HepG2 (cell line): ENCODE data around the gene TULP3. TPM values are rescaled to one million over a fixed set of nuclear protein-coding genes. Genes with fewer than 3 reads are reported as not detected.

Source experiments
- GTF2F1 ChIP-seq: fragments of 150-350 bp; IDR thresholded peaks from 2 replicates; pipeline ENCODE4 v1.6.1; 2014; ENCODE audit warnings: low read length
- HOXA5 ChIP-seq: sonication (generic); formaldehyde crosslinking; IDR thresholded peaks from 2 replicates; pipeline ENCODE4 v1.4.0; 2020; ENCODE audit warnings: missing genetic modification reagents
- MED1 ChIP-seq: sonication (generic); formaldehyde crosslinking; IDR thresholded peaks from 2 replicates; pipeline ENCODE4 v1.4.0; 2020; ENCODE audit warnings: missing genetic modification reagents
- PCBP1 ChIP-seq: fragments of 200-400 bp; formaldehyde crosslinking; IDR thresholded peaks from 2 replicates; pipeline ENCODE4 v1.6.1; 2017; ENCODE audit warnings: mild to moderate bottlenecking, low read depth, low read length, borderline replicate concordance
- RCOR2 ChIP-seq: IDR thresholded peaks from 2 replicates; pipeline ENCODE4 v1.6.1; 2016; ENCODE audit warnings: missing biosample characterization, missing genetic modification reagents
- SCMH1 ChIP-seq: sonication (generic); formaldehyde crosslinking; IDR thresholded peaks from 2 replicates; pipeline ENCODE4 v1.9.0; 2021; ENCODE audit warnings: missing genetic modification reagents, mild to moderate bottlenecking, borderline replicate concordance
- SRSF1 ChIP-seq: fragments of 200-400 bp; formaldehyde crosslinking; optimal IDR thresholded peaks from 2 replicates; pipeline ENCODE3; 2017; ENCODE audit warnings: mild to moderate bottlenecking, low read depth, low read length, moderate library complexity
- ZNF333 ChIP-seq: sonication (generic); formaldehyde crosslinking; IDR thresholded peaks from 2 replicates; pipeline ENCODE4 v1.4.0; 2020; ENCODE audit warnings: mild to moderate bottlenecking, missing genetic modification reagents, borderline replicate concordance
- ZNF552 ChIP-seq: sonication (generic); formaldehyde crosslinking; IDR thresholded peaks from 2 replicates; pipeline ENCODE4 v1.9.0; 2022; ENCODE audit warnings: missing genetic modification reagents, mild to moderate bottlenecking, borderline replicate concordance
- ZNF558 ChIP-seq: sonication (generic); formaldehyde crosslinking; IDR thresholded peaks from 2 replicates; pipeline ENCODE4 v1.9.0; 2022; ENCODE audit warnings: mild to moderate bottlenecking, missing genetic modification reagents, borderline replicate concordance
- ZNF761 ChIP-seq: sonication (generic); formaldehyde crosslinking; conservative IDR thresholded peaks from 2 replicates; pipeline ENCODE4 v1.4.0; 2020; ENCODE audit warnings: mild to moderate bottlenecking, missing genetic modification reagents
- ZNF772 ChIP-seq: sonication (generic); formaldehyde crosslinking; IDR thresholded peaks from 2 replicates; pipeline ENCODE4 v1.5.0; 2020; ENCODE audit warnings: mild to moderate bottlenecking, missing genetic modification reagents
- polyA plus RNA-seq, 8 experiments: library from polyadenylated mRNA; depleted of rRNA in 3 of 8; stranded (reverse) in 7 of 8; unstranded in 1 of 8; fragments of >200 nt; fragmentation: Illumina TruSeq in 4 of 8; extraction: Trizol in 4 of 8; gene quantifications; 2 replicates each; pipeline versions ENCODE4 v1.2.1 to v1.2.3, GENCODE V29; 2011 to 2016; ENCODE audit warnings: low read depth in 4 of 8, missing spikeins in 1 of 8, mixed read lengths in 1 of 8; ENCODE audit not compliant: insufficient read depth in 1 of 8
- total RNA-seq, 5 experiments: library from RNA; depleted of rRNA; stranded (reverse); fragments of >200 nt; fragmentation: Illumina TruSeq; extraction: Trizol; gene quantifications; 2 replicates each; pipeline ENCODE4 v1.2.3, GENCODE V29; 2016; ENCODE audit warnings: low read depth in 1 of 5
- TF ChIP-seq, protein P1 (sequence below): sonication (generic); formaldehyde crosslinking; IDR thresholded peaks from 2 replicates; pipeline ENCODE4 v1.4.0; 2020; ENCODE audit warnings: low read depth, mild to moderate bottlenecking, missing genetic modification reagents
- TF ChIP-seq, protein P2 (sequence below): sonication (generic); formaldehyde crosslinking; IDR thresholded peaks from 2 replicates; pipeline ENCODE4 v1.4.0; 2020; ENCODE audit warnings: mild to moderate bottlenecking, low read depth, missing genetic modification reagents
- TF ChIP-seq, protein P3 (sequence below): sonication (generic); formaldehyde crosslinking; IDR thresholded peaks from 2 replicates; pipeline ENCODE4 v1.4.0; 2020; ENCODE audit warnings: mild to moderate bottlenecking, missing genetic modification reagents
- TF ChIP-seq, protein P4 (sequence below): sonication (generic); formaldehyde crosslinking; IDR thresholded peaks from 2 replicates; pipeline ENCODE4 v1.4.0; 2020; ENCODE audit warnings: missing genetic modification reagents, borderline replicate concordance
- TF ChIP-seq, protein P5 (sequence below): sonication (generic); formaldehyde crosslinking; IDR thresholded peaks from 2 replicates; pipeline ENCODE4 v1.5.1; 2020; ENCODE audit warnings: missing genetic modification reagents, mild to moderate bottlenecking, borderline replicate concordance

TULP3 gene
- total and polyA plus RNA-seq, 2 of the 13 experiments (the other 11 are each of a cell fraction or from before 2014, with no cell fraction given): 11.2 to 13.2 TPM

DNA sequence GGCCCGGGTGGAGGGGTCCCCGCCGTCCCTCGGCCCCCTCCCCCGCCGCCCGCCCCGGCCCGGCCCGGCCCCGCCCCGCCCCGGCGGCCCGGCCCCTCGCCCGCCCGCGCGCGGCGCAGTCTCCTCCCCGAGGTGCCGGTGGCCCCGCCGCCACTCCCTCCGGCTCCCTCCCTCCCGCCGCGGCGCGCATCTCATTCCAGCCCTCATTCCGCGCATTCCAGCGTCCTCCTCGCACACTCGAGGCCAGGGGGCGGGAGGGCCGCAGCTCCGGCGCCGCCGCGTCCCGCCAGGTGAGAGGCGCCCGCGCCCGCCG, 68.5 kb downstream of the TULP3 start, which contains the start of gene TEAD4 (continued):
- TF ChIP-seq ZNF333 (CRISPR knock-in tag): no peak
- 0 out of 2 replicates have a peak, but pooled peaks have one; percentile 29 for TF ChIP-seq RCOR2
- no peak for TF ChIP-seq SRSF1
- TF ChIP-seq GTF2F1: no peak
- TF ChIP-seq ZNF761: no peak
- TF ChIP-seq, protein P1, sequence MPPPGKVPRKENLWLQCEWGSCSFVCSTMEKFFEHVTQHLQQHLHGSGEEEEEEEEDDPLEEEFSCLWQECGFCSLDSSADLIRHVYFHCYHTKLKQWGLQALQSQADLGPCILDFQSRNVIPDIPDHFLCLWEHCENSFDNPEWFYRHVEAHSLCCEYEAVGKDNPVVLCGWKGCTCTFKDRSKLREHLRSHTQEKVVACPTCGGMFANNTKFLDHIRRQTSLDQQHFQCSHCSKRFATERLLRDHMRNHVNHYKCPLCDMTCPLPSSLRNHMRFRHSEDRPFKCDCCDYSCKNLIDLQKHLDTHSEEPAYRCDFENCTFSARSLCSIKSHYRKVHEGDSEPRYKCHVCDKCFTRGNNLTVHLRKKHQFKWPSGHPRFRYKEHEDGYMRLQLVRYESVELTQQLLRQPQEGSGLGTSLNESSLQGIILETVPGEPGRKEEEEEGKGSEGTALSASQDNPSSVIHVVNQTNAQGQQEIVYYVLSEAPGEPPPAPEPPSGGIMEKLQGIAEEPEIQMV (CRISPR knock-in tag): no peak; the same call in 1 of the 2 replicates
- TF ChIP-seq, protein P2, sequence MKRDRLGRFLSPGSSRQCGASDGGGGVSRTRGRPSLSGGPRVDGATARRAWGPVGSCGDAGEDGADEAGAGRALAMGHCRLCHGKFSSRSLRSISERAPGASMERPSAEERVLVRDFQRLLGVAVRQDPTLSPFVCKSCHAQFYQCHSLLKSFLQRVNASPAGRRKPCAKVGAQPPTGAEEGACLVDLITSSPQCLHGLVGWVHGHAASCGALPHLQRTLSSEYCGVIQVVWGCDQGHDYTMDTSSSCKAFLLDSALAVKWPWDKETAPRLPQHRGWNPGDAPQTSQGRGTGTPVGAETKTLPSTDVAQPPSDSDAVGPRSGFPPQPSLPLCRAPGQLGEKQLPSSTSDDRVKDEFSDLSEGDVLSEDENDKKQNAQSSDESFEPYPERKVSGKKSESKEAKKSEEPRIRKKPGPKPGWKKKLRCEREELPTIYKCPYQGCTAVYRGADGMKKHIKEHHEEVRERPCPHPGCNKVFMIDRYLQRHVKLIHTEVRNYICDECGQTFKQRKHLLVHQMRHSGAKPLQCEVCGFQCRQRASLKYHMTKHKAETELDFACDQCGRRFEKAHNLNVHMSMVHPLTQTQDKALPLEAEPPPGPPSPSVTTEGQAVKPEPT (CRISPR knock-in tag): no peak
- no peak; the same call in 1 of the 2 replicates for TF ChIP-seq ZNF558
- TF ChIP-seq, protein P3, sequence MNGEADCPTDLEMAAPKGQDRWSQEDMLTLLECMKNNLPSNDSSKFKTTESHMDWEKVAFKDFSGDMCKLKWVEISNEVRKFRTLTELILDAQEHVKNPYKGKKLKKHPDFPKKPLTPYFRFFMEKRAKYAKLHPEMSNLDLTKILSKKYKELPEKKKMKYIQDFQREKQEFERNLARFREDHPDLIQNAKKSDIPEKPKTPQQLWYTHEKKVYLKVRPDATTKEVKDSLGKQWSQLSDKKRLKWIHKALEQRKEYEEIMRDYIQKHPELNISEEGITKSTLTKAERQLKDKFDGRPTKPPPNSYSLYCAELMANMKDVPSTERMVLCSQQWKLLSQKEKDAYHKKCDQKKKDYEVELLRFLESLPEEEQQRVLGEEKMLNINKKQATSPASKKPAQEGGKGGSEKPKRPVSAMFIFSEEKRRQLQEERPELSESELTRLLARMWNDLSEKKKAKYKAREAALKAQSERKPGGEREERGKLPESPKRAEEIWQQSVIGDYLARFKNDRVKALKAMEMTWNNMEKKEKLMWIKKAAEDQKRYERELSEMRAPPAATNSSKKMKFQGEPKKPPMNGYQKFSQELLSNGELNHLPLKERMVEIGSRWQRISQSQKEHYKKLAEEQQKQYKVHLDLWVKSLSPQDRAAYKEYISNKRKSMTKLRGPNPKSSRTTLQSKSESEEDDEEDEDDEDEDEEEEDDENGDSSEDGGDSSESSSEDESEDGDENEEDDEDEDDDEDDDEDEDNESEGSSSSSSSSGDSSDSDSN (CRISPR knock-in tag): no peak
- TF ChIP-seq, protein P4, sequence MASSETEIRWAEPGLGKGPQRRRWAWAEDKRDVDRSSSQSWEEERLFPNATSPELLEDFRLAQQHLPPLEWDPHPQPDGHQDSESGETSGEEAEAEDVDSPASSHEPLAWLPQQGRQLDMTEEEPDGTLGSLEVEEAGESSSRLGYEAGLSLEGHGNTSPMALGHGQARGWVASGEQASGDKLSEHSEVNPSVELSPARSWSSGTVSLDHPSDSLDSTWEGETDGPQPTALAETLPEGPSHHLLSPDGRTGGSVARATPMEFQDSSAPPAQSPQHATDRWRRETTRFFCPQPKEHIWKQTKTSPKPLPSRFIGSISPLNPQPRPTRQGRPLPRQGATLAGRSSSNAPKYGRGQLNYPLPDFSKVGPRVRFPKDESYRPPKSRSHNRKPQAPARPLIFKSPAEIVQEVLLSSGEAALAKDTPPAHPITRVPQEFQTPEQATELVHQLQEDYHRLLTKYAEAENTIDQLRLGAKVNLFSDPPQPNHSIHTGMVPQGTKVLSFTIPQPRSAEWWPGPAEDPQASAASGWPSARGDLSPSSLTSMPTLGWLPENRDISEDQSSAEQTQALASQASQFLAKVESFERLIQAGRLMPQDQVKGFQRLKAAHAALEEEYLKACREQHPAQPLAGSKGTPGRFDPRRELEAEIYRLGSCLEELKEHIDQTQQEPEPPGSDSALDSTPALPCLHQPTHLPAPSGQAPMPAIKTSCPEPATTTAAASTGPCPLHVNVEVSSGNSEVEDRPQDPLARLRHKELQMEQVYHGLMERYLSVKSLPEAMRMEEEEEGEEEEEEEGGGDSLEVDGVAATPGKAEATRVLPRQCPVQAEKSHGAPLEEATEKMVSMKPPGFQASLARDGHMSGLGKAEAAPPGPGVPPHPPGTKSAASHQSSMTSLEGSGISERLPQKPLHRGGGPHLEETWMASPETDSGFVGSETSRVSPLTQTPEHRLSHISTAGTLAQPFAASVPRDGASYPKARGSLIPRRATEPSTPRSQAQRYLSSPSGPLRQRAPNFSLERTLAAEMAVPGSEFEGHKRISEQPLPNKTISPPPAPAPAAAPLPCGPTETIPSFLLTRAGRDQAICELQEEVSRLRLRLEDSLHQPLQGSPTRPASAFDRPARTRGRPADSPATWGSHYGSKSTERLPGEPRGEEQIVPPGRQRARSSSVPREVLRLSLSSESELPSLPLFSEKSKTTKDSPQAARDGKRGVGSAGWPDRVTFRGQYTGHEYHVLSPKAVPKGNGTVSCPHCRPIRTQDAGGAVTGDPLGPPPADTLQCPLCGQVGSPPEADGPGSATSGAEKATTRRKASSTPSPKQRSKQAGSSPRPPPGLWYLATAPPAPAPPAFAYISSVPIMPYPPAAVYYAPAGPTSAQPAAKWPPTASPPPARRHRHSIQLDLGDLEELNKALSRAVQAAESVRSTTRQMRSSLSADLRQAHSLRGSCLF (CRISPR knock-in tag): no peak
- TF ChIP-seq PCBP1: no peak
- TF ChIP-seq ZNF772 (CRISPR knock-in tag): no peak
- TF ChIP-seq ZNF552: no peak
- TF ChIP-seq, protein P5, sequence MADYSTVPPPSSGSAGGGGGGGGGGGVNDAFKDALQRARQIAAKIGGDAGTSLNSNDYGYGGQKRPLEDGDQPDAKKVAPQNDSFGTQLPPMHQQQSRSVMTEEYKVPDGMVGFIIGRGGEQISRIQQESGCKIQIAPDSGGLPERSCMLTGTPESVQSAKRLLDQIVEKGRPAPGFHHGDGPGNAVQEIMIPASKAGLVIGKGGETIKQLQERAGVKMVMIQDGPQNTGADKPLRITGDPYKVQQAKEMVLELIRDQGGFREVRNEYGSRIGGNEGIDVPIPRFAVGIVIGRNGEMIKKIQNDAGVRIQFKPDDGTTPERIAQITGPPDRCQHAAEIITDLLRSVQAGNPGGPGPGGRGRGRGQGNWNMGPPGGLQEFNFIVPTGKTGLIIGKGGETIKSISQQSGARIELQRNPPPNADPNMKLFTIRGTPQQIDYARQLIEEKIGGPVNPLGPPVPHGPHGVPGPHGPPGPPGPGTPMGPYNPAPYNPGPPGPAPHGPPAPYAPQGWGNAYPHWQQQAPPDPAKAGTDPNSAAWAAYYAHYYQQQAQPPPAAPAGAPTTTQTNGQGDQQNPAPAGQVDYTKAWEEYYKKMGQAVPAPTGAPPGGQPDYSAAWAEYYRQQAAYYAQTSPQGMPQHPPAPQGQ (CRISPR knock-in tag): no peak
- no peak for TF ChIP-seq HOXA5 (CRISPR knock-in tag)
- TF ChIP-seq SCMH1: no peak
- no peak; the same call in 1 of the 2 replicates for TF ChIP-seq MED1 (CRISPR knock-in tag)
